WTC11 (cell line): ENCODE measurements around the gene P2RX4. TPM values are rescaled to one million over a fixed set of nuclear protein-coding genes. Genes with fewer than 3 reads are reported as not detected.

Source experiments
- ATAC-seq: fragments of 200-7000 bp; cut with Tn5 transposase; 2 replicates; pipeline ENCODE4 v1.10.0; 2021; ENCODE audit warnings: mild to moderate bottlenecking, moderate library complexity
- CTCF ChIA-PET: fragments of 300-600 bp; sonication (Branson Sonifier 250); formaldehyde crosslinking; loops from one replicate; lab custom pipeline; 2021; ENCODE audit warnings: antibody characterized with exemption; lab: Charles Lee
- POLR2A ChIA-PET: fragments of 350-600 bp; sonication (Branson Sonifier 250); formaldehyde crosslinking; loops from one replicate; lab custom pipeline; 2021; ENCODE audit warnings: antibody characterized with exemption; lab: Charles Lee
- DNase-seq: peaks from one replicate; pipeline ENCODE4 v3.0.0; 2021; ENCODE audit warnings: low spot score
- H3K27ac Mint-ChIP-seq: 2 replicates; pipeline ENCODE4 v1.8.0; 2021; ENCODE audit warnings: mixed read lengths
- H3K27me3 Mint-ChIP-seq: 2 replicates; pipeline ENCODE4 v1.8.0; 2021; ENCODE audit warnings: low read depth, mild to moderate bottlenecking, moderate library complexity, mixed read lengths
- H3K36me3 Mint-ChIP-seq: 2 replicates; pipeline ENCODE4 v1.8.0; 2021; ENCODE audit warnings: mixed read lengths
- H3K4me1 Mint-ChIP-seq: 2 replicates; pipeline ENCODE4 v1.8.0; 2022; ENCODE audit warnings: mixed read lengths
- H3K4me3 Mint-ChIP-seq: 2 replicates; pipeline ENCODE4 v1.8.0; 2021; ENCODE audit warnings: mild to moderate bottlenecking, moderate library complexity, mixed read lengths
- H3K9me3 Mint-ChIP-seq: 2 replicates; pipeline ENCODE4 v1.8.0; 2021; ENCODE audit warnings: mixed read lengths
- ATF6 ChIP-seq: sonication (generic); formaldehyde crosslinking; IDR thresholded peaks from 2 replicates; pipeline ENCODE4 v1.8.1; 2023; ENCODE audit warnings: mild to moderate bottlenecking, missing genetic modification reagents
- EMX1 ChIP-seq: fragments of 250-450 bp; sonication (Bioruptor Pico); IDR thresholded peaks from 2 replicates; pipeline ENCODE4 v1.8.0; 2021; ENCODE audit warnings: mild to moderate bottlenecking
- ESRRA ChIP-seq: sonication (generic); formaldehyde crosslinking; IDR thresholded peaks from 2 replicates; pipeline ENCODE4 v1.8.1; 2022; ENCODE audit warnings: mild to moderate bottlenecking, missing genetic modification reagents, borderline replicate concordance
- FOXJ3 ChIP-seq: sonication (generic); formaldehyde crosslinking; IDR thresholded peaks from 2 replicates; pipeline ENCODE4 v1.9.0; 2021; ENCODE audit warnings: missing genetic modification reagents, mild to moderate bottlenecking, borderline replicate concordance
- FOXP1 ChIP-seq: sonication (generic); formaldehyde crosslinking; IDR thresholded peaks from 2 replicates; pipeline ENCODE4 v1.8.0; 2022; ENCODE audit warnings: missing genetic modification reagents, mild to moderate bottlenecking, moderate library complexity, borderline replicate concordance
- MAX ChIP-seq: sonication (generic); formaldehyde crosslinking; IDR thresholded peaks from 2 replicates; pipeline ENCODE4 v1.8.0; 2022; ENCODE audit warnings: mild to moderate bottlenecking, missing genetic modification reagents
- SMAD3 ChIP-seq: sonication (generic); formaldehyde crosslinking; IDR thresholded peaks from 2 replicates; pipeline ENCODE4 v1.8.0; 2022; ENCODE audit warnings: missing genetic modification reagents, mild to moderate bottlenecking, borderline replicate concordance
- ZNF281 ChIP-seq: sonication (generic); formaldehyde crosslinking; IDR thresholded peaks from 2 replicates; pipeline ENCODE4 v1.8.0; 2023; ENCODE audit warnings: mild to moderate bottlenecking, missing genetic modification reagents
- ZNF423 ChIP-seq: fragments of 250-450 bp; sonication (Bioruptor Pico); IDR thresholded peaks from 2 replicates; pipeline ENCODE4 v2.1.2; 2022; ENCODE audit warnings: mild to moderate bottlenecking, moderate library complexity
- ZNF425 ChIP-seq: fragments of 250-450 bp; sonication (Bioruptor Pico); conservative IDR thresholded peaks from 2 replicates; pipeline ENCODE4 v1.9.0; 2021; ENCODE audit warnings: mild to moderate bottlenecking
- ZSCAN18 ChIP-seq: fragments of 250-450 bp; sonication (Bioruptor Pico); IDR thresholded peaks from 2 replicates; pipeline ENCODE4 v2.1.2; 2022; ENCODE audit warnings: mild to moderate bottlenecking, moderate library complexity
- total RNA-seq: library from RNA; stranded (reverse); gene quantifications from 3 replicates; pipeline ENCODE4 v1.2.3, GENCODE V29; 2021
- TF ChIP-seq, protein P1 (sequence below): fragments of 250-450 bp; sonication (Bioruptor Pico); IDR thresholded peaks from 2 replicates; pipeline ENCODE4 v1.9.0; 2021; ENCODE audit warnings: mild to moderate bottlenecking
- TF ChIP-seq, protein P2 (sequence below): sonication (generic); formaldehyde crosslinking; IDR thresholded peaks from 2 replicates; pipeline ENCODE4 v1.8.1; 2022; ENCODE audit warnings: low read depth, mild to moderate bottlenecking, moderate library complexity, missing genetic modification reagents, borderline replicate concordance

Gene P2RX4
- total RNA-seq, 1 experiment from 2014 or later, result 13.9 TPM

DNA sequence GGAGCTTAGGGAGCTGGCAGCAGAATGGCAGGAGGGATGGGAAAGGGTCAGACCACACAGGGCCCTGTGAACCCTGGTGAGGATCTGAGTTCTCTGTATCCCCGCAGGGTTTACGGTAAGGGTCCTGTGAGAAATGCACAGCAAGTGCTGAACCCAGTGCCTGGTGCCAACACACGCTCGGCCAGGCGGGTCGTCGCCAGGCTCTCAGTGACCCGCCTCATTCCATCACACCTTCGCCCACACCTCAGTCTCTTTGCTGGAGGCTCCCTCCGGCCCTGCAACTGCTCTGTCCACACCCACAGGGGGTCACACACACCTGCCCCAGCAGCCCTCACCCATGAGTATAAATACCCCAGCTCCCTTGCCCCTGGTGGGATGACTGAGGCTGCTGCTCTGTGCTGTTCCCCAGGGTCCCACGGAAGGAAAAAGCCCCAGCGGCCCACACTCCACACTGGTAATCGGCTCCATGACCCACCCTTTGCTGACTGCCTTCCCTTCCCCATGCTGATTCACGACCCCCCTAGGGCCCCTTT, 63.5 kb downstream of the P2RX4 start:
- ATAC-seq (no peak), DNase-seq (no peak)
- CTCF ChIA-PET, result no interaction called here
- Mint-ChIP-seq H3K27me3 (no peaks in the 10 kb centered on the region), H3K4me1 (no peaks in the 10 kb centered on the region), H3K9me3 (peaks cover 3% of the 10 kb centered on the region; the same call in 1 of the 2 replicates)
- no peak for TF ChIP-seq ZNF425 (CRISPR knock-in tag)
- TF ChIP-seq, all 79 proteins: peak for 0
- no peak overlapping the region for H3K4me3 Mint-ChIP-seq
- peaks cover 36% of the 10 kb centered on the region for H3K36me3 Mint-ChIP-seq
- POLR2A ChIA-PET, result no interaction called here
- no peak overlapping the region for H3K27ac Mint-ChIP-seq

- no peak overlapping the region for H3K4me3 Mint-ChIP-seq
- H3K9me3 Mint-ChIP-seq, result peaks cover 3% of the 10 kb centered on the region; the same call in 1 of the 2 replicates
- DNase-seq, result no peak
- TF ChIP-seq ATF6 (CRISPR knock-in tag) (no peak), FOXP1 (0 out of 2 replicates have a peak, but pooled peaks have one; percentile 15)
- TF ChIP-seq, protein P1, sequence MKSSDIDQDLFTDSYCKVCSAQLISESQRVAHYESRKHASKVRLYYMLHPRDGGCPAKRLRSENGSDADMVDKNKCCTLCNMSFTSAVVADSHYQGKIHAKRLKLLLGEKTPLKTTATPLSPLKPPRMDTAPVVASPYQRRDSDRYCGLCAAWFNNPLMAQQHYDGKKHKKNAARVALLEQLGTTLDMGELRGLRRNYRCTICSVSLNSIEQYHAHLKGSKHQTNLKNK (CRISPR knock-in tag), result no peak
- POLR2A ChIA-PET, result no interaction called here
- H3K36me3 Mint-ChIP-seq, result peaks cover 34% of the 10 kb centered on the region
- no peaks in the 10 kb centered on the region for H3K27me3 Mint-ChIP-seq
- no peak for ATAC-seq
- peaks cover 4% of the 10 kb centered on the region for H3K4me1 Mint-ChIP-seq
- CTCF ChIA-PET, result no interaction called here
- H3K27ac Mint-ChIP-seq, result no peak overlapping the region
These were observed 64.3 kb downstream of the P2RX4 start for GRCh38 chr12:121274036-121274763.

- no peaks in the 10 kb centered on the region for H3K27me3 Mint-ChIP-seq
- CTCF ChIA-PET, result no interaction called here
- no peak for TF ChIP-seq FOXJ3 (CRISPR knock-in tag)
- no peak for TF ChIP-seq ZNF423 (CRISPR knock-in tag)
- no peak for TF ChIP-seq EMX1
- TF ChIP-seq MAX (CRISPR knock-in tag), result no peak
- no peak for TF ChIP-seq ESRRA (CRISPR knock-in tag)
- TF ChIP-seq, protein P2, sequence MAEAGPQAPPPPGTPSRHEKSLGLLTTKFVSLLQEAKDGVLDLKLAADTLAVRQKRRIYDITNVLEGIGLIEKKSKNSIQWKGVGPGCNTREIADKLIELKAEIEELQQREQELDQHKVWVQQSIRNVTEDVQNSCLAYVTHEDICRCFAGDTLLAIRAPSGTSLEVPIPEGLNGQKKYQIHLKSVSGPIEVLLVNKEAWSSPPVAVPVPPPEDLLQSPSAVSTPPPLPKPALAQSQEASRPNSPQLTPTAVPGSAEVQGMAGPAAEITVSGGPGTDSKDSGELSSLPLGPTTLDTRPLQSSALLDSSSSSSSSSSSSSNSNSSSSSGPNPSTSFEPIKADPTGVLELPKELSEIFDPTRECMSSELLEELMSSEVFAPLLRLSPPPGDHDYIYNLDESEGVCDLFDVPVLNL (CRISPR knock-in tag), result no peak
- no peak for TF ChIP-seq SMAD3 (CRISPR knock-in tag)
- no peak for TF ChIP-seq ZSCAN18 (CRISPR knock-in tag)
- TF ChIP-seq ZNF281 (CRISPR knock-in tag), result no peak
- TF ChIP-seq, all 79 proteins: peak for 0
- Mint-ChIP-seq H3K4me3 (no peak overlapping the region), H3K9me3 (peaks cover 3% of the 10 kb centered on the region; the same call in 1 of the 2 replicates), H3K4me1 (peaks cover 32% of the 10 kb centered on the region), H3K27ac (no peak overlapping the region), H3K36me3 (peaks cover 19% of the 10 kb centered on the region)
- DNase-seq (no peak), ATAC-seq (no peak)
- POLR2A ChIA-PET, result no interaction called here
These were observed 67.4 kb downstream of the P2RX4 start for GRCh38 chr12:121277374-121277759.
